ENCODE data around the gene ATOSA. TPM values are rescaled to one million over a fixed set of nuclear protein-coding genes. Genes with fewer than 3 reads are reported as not detected.

ATOSA gene
- total and polyA plus RNA-seq, 2 of the 8 experiments (the other 6 are each of a cell fraction or from before 2014, with no cell fraction given): 4.6 to 7.9 TPM

DNA sequence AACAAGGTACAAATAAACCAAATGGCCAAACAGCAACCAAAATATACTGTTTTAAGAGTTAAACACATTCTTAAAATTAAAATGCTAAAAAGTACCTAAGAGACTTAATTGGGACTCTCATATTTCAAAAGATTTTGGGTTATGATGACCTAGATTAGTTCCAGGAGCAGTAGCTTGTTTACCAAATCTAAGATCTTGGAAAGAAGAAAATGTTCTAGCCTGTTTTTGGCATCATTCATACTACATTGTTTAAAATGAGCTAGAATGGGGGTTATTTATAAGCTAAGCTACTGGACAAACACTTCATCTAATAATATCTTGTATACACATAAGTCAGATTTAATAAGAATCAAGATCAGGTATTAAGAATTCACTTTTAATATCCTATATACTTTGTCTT lies 22.8 kb downstream of the ATOSA start:
- Histone ChIP-seq H2BK12ac (ENCODE audit: low read depth, low read length) (no peak overlapping the region), H2AFZ (ENCODE audit: low read length) (no peak overlapping the region), H3K27me3 (replicated peaks in 1 of 4; ENCODE audit: control insufficient read depth in 3 of 4, extremely low read depth in 1 of 4, insufficient read depth in 3 of 4, low read length in 3 of 4) (no peaks in the 10 kb centered on the region), H3K4ac (replicated peaks; ENCODE audit: insufficient read length, low read depth, low read length) (no peak overlapping the region), H3K79me2 (ENCODE audit: control insufficient read depth in 1 of 2, insufficient read depth in 2 of 2, low read length in 2 of 2) (no peaks in the 10 kb centered on the region), H3K56ac (replicated peaks; ENCODE audit: insufficient read length, low read depth, low read length) (no peak overlapping the region), H2BK5ac (ENCODE audit: low read depth, low read length) (no peak overlapping the region), H3K9me3 (ENCODE audit: insufficient read depth in 2 of 2, low read depth in 1 of 2, low read length in 1 of 2) (no peaks in the 10 kb centered on the region), H3K27ac (ENCODE audit: low read depth, low read length) (no peak overlapping the region), H2BK120ac (replicated peaks; ENCODE audit: low read depth, low read length) (no peak overlapping the region), H3K36me3 (ENCODE audit: control insufficient read depth in 2 of 4, insufficient read depth in 4 of 4, low read length in 3 of 4) (no peaks in the 10 kb centered on the region), H3K4me1 (replicated peaks in 1 of 4; ENCODE audit: control insufficient read depth in 3 of 4, insufficient read depth in 4 of 4, low read length in 3 of 4) (peaks cover 0 to 2% (median 1%) of the 10 kb centered on the region in 4 experiments; a peak in 1 of 7 replicates), H4K91ac (replicated peaks; ENCODE audit: insufficient read length, low read length) (no peak overlapping the region), H4K8ac (ENCODE audit: extremely low read depth, insufficient read depth, low read length) (no peak overlapping the region), H3K18ac (ENCODE audit: extremely low read depth, low read length) (no peak overlapping the region), H3K9ac (replicated peaks in 1 of 4; ENCODE audit: extremely low read depth in 1 of 4, low read depth in 3 of 4, low read length in 3 of 4) (no peak overlapping the region), H3K79me1 (ENCODE audit: low read depth, low read length) (no peaks in the 10 kb centered on the region), H3K23me2 (ENCODE audit: low read depth, low read length) (no peaks in the 10 kb centered on the region), H2BK15ac (ENCODE audit: low read length) (no peak overlapping the region), H4K20me1 (replicated peaks in 1 of 2; ENCODE audit: control insufficient read depth in 1 of 2, insufficient read depth in 2 of 2, low read length in 2 of 2) (no peaks in the 10 kb centered on the region), H3K4me2 (ENCODE audit: insufficient read depth in 1 of 2, low read depth in 2 of 2, low read length in 2 of 2) (no peak overlapping the region), H3K23ac (ENCODE audit: insufficient read length) (no peak overlapping the region), H2BK20ac (ENCODE audit: low read length) (no peak overlapping the region), H3K4me3 (ENCODE audit: extremely low read depth in 1 of 4, insufficient read depth in 2 of 4, low read depth in 3 of 4, low read length in 4 of 4) (no peak overlapping the region), H4K5ac (ENCODE audit: insufficient read length, low read depth, low read length) (no peak overlapping the region), H2AK5ac (ENCODE audit: low read depth, low read length) (no peak overlapping the region), H3K14ac (ENCODE audit: insufficient read length) (no peak overlapping the region)
- TF ChIP-seq RFX5 (IDR thresholded peaks at IDR 0.05; ENCODE audit: borderline replicate concordance, low read depth, low read length) (no peak), SIX5 (IDR thresholded peaks at IDR 0.05; ENCODE audit: low read depth, low read length) (no peak)
- TF ChIP-seq, protein P1, sequence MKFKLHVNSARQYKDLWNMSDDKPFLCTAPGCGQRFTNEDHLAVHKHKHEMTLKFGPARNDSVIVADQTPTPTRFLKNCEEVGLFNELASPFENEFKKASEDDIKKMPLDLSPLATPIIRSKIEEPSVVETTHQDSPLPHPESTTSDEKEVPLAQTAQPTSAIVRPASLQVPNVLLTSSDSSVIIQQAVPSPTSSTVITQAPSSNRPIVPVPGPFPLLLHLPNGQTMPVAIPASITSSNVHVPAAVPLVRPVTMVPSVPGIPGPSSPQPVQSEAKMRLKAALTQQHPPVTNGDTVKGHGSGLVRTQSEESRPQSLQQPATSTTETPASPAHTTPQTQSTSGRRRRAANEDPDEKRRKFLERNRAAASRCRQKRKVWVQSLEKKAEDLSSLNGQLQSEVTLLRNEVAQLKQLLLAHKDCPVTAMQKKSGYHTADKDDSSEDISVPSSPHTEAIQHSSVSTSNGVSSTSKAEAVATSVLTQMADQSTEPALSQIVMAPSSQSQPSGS (IDR thresholded peaks at IDR 0.05; ENCODE audit: low read length): no peak
- ChIA-PET CTCF (ENCODE audit: partially characterized antibody) (no interaction called here), POLR2A (ENCODE audit: partially characterized antibody) (no interaction called here)
- DNase-seq (ENCODE audit: low read depth in 1 of 2, low spot score in 2 of 2) (no peak), FAIRE-seq (no peak)

Measured in H1 (cell line).